Panc1 (cell line): ENCODE measurements around the gene NDUFS6. TPM values are rescaled to one million over a fixed set of nuclear protein-coding genes. Genes with fewer than 3 reads are reported as not detected.

Experiments
- ATAC-seq: fragments of 200-7000 bp; cut with Tn5 transposase; 2 replicates; pipeline ENCODE4 v1.9.1; 2020; ENCODE audit warnings: mild to moderate bottlenecking, moderate library complexity
- BruUV-seq: library from RNA; stranded (reverse); fragments of 400-500 nt; replicated peaks from 2 replicates; lab custom pipeline; 2021; lab: Mats Ljungman, UMichigan
- CTCF ChIA-PET: fragments of 300-600 bp; sonication (Branson Sonifier 250); formaldehyde crosslinking; loops from one replicate; lab custom pipeline; 2022; ENCODE audit warnings: antibody characterized with exemption; lab: Charles Lee
- POLR2A ChIA-PET: fragments of 300-600 bp; sonication (Branson Sonifier 250); formaldehyde crosslinking; loops from one replicate; lab custom pipeline; 2022; ENCODE audit warnings: antibody characterized with exemption; lab: Charles Lee
- DNase-seq: peaks from one replicate; pipeline ENCODE4 v3.0.0-alpha.2; 2010; ENCODE audit warnings: low read depth, low spot score
- H3K27ac ChIP-seq: 2 replicates; pipeline ENCODE4 v1.5.1; 2011; ENCODE audit warnings: mild to moderate bottlenecking, low read length, inconsistent platforms
- H3K27me3 ChIP-seq: fragments of 200-500 bp; sonication (Bioruptor generic); 2 replicates; pipeline ENCODE4 v1.6.0; 2014; ENCODE audit warnings: low read length, inconsistent platforms; ENCODE audit not compliant: control insufficient read depth, insufficient read depth
- H3K36me3 ChIP-seq: fragments of 200-500 bp; sonication (Bioruptor generic); 2 replicates; pipeline ENCODE4 v1.5.1; 2014; ENCODE audit warnings: inconsistent platforms, mild to moderate bottlenecking, low read length, moderate library complexity; ENCODE audit not compliant: control insufficient read depth, insufficient read depth
- H3K4me1 ChIP-seq: 2 replicates; pipeline ENCODE4 v1.5.1; 2011; ENCODE audit warnings: inconsistent platforms, mild to moderate bottlenecking, low read length, moderate library complexity; ENCODE audit not compliant: control insufficient read depth, insufficient read depth
- H3K4me3 ChIP-seq, 2 experiments: 2 replicates each; pipeline ENCODE4 v1.5.1; 2011 to 2012; ENCODE audit warnings: low read depth in 2 of 2, low read length in 2 of 2, mild to moderate bottlenecking in 2 of 2, inconsistent platforms in 1 of 2, moderate library complexity in 1 of 2
- H3K9me3 ChIP-seq: fragments of 200-500 bp; sonication (Bioruptor generic); 2 replicates; pipeline ENCODE4 v1.5.1; 2014; ENCODE audit warnings: low read depth, mild to moderate bottlenecking, inconsistent platforms, low read length, moderate library complexity; ENCODE audit not compliant: control insufficient read depth, insufficient read depth
- CTCF ChIP-seq: fragments of 450-650 bp; IDR thresholded peaks from 2 replicates; pipeline ENCODE4 v1.5.1; 2017; ENCODE audit warnings: mild to moderate bottlenecking
- POLR2AphosphoS5 ChIP-seq: IDR thresholded peaks from 2 replicates; pipeline ENCODE4 v1.6.1; 2012; ENCODE audit warnings: mild to moderate bottlenecking, low read depth, low read length, moderate library complexity
- REST ChIP-seq, 2 experiments: IDR thresholded peaks; 2 replicates each; pipeline ENCODE4 v1.6.1; 2011 to 2012; ENCODE audit warnings: low read depth in 2 of 2, control low read depth in 1 of 2, low read length in 1 of 2, mild to moderate bottlenecking in 1 of 2, moderate library complexity in 1 of 2; ENCODE audit not compliant: insufficient read depth in 1 of 2
- SIN3A ChIP-seq: IDR thresholded peaks from 2 replicates; pipeline ENCODE4 v1.6.1; 2012; ENCODE audit warnings: low read depth, mild to moderate bottlenecking, low read length, moderate library complexity, borderline replicate concordance; ENCODE audit not compliant: insufficient read depth
- TCF7L2 ChIP-seq: IDR thresholded peaks from 2 replicates; pipeline ENCODE4 v1.6.1; 2011; ENCODE audit warnings: mild to moderate bottlenecking, low read depth, low read length, inconsistent platforms
- in situ Hi-C: cut with HindIII; loops from 2 replicates; pipeline ENCODE4 v1.10.0; 2016; ENCODE audit warnings: low sequenced_read_pairs, low pct_unique_long_range_greater_than_20kb
- intact Hi-C: fragments of 100-400 bp; cut with micrococcal nuclease; formaldehyde crosslinking; loops from one replicate; pipeline ENCODE4 v1.10.0; 2022; ENCODE audit not compliant: unreplicated experiment
- total RNA-seq: library from RNA; stranded (reverse); gene quantifications from one replicate; pipeline ENCODE4 v1.2.1, GENCODE V29; 2021; ENCODE audit not compliant: unreplicated experiment

The NDUFS6 gene
- total RNA-seq, 1 experiment from 2014 or later: 70.6 TPM

GRCh38 chr5:1799602-1800471, 1.4 kb upstream of the NDUFS6 start, which contains the start of gene MRPL36:
Gene MRPL36 (minus strand): TSS chr5:1799837. CDS start chr5:1798935, 902 bp downstream.
- ATAC-seq (peak; percentile 86), DNase-seq (peak; percentile 69)
- peaks cover 37% of the 10 kb centered on the region for H3K36me3 ChIP-seq
- in situ Hi-C loops (no loop called here), intact Hi-C loops (no loop called here)
- ChIA-PET POLR2A (interaction anchor here (0.9 kb wide), 1 partner anchor 207 kb away, joined by 3 read pairs; no protein-coding TSS in a partner anchor), CTCF (no interaction called here)
- H3K4me3 ChIP-seq: peak within 1 kb of the TSS; percentile 99
- H3K27ac ChIP-seq: peak within 1 kb of the TSS; percentile 95
- TF ChIP-seq POLR2AphosphoS5 (peak; percentile 59), SIN3A (no peak), TCF7L2 (no peak), CTCF (no peak), REST (IDR thresholded peaks at IDR 0.05; ENCODE audit: insufficient read depth in 1 of 2, low read depth in 2 of 2, low read length in 1 of 2) (0 out of 4 replicates have a peak, but pooled peaks of 1 of the 2 experiments have one; percentile 30)
- BruUV-seq: no TSS peak
- peaks cover 13% of the 10 kb centered on the region for H3K4me1 ChIP-seq
- H3K27me3 ChIP-seq: no peaks in the 10 kb centered on the region
- no peaks in the 10 kb centered on the region for H3K9me3 ChIP-seq

- DNase-seq: peak; percentile 54
- Histone ChIP-seq H3K36me3 (peaks cover 39% of the 10 kb centered on the region), H3K4me1 (peaks cover 13% of the 10 kb centered on the region), H3K4me3 (peak overlapping the region; percentile 99), H3K27ac (peak overlapping the region; percentile 95), H3K9me3 (no peaks in the 10 kb centered on the region), H3K27me3 (no peaks in the 10 kb centered on the region)
- intact Hi-C loops: no loop called here
- ChIA-PET POLR2A (interaction anchor here (0.9 kb wide), 1 partner anchor 206 kb away, joined by 3 read pairs; no protein-coding TSS in a partner anchor), CTCF (interaction anchor here (0.6 kb wide), 1 partner anchor 285 kb away, joined by 3 read pairs; no protein-coding TSS in a partner anchor)
- BruUV-seq: no TSS peak
- TF ChIP-seq REST (IDR thresholded peaks at IDR 0.05; ENCODE audit: insufficient read depth in 1 of 2, low read depth in 2 of 2, low read length in 1 of 2): no peak
- TF ChIP-seq TCF7L2: no peak
- TF ChIP-seq SIN3A: no peak
- in situ Hi-C loops: no loop called here
- peak; percentile 65 for ATAC-seq
Observed at GRCh38 chr5:1800472-1801221, 560 bp upstream of the NDUFS6 start.
